Endometrial microvascular endothelial cells (primary cell): ENCODE data around the gene USP30. TPM values are rescaled to one million over a fixed set of nuclear protein-coding genes. Genes with fewer than 3 reads are reported as not detected.

Experiments
- in situ Hi-C: cut with HindIII; loops from 2 replicates; pipeline ENCODE4 v1.10.0; 2017; ENCODE audit warnings: low sequenced_read_pairs, low pct_unique_long_range_greater_than_20kb; ENCODE audit errors: inconsistent ontology term
- total RNA-seq: library from RNA; depleted of rRNA; stranded (reverse); fragments of >200 nt; gene quantifications from one replicate; pipeline ENCODE4 v1.2.3, GENCODE V29; 2015; ENCODE audit errors: inconsistent ontology term

Gene USP30
- total RNA-seq, 1 donor from 2014 or later = 17.5 TPM

DNA sequence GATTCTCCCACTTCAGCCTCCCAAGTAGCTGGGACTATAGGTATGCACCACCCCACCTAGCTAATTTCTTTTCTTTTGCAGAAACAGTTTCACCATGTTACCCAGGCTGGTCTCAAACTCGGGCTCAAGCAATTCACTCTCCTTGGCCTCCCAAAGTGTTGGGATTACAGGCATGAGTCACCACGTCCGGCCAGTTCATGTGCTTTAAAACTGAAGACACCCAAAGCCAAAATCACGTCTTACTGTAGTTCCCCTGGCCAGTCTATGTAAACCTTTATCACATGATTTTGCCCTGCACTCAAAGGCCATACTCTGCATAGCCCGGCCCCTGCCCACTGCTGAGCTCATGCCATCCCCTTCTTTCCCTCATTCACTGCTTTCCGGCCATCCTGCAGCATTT lies 36.4 kb downstream of the USP30 start:
- in situ Hi-C loops = no loop called here

DNA sequence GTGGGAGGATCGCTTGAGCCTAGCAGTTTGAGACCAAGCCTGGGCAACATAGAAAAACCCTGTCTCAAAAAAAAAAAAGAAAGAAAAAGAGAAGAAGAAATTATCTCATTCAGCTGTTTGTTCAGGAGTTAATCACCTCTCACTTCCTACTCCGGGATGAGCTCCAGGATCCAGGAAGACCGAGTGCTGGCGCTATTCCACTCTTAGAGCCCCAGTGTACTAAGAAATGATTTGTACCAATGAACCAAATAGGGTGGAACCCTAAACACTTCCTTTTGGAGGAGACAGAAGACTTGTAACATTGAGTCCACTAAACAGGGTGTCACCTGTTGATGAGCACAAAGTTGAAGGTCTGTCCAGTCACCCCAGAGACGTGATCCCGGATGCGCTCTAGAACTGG lies 37.3 kb downstream of the USP30 start:
- in situ Hi-C loops = no loop called here

DNA sequence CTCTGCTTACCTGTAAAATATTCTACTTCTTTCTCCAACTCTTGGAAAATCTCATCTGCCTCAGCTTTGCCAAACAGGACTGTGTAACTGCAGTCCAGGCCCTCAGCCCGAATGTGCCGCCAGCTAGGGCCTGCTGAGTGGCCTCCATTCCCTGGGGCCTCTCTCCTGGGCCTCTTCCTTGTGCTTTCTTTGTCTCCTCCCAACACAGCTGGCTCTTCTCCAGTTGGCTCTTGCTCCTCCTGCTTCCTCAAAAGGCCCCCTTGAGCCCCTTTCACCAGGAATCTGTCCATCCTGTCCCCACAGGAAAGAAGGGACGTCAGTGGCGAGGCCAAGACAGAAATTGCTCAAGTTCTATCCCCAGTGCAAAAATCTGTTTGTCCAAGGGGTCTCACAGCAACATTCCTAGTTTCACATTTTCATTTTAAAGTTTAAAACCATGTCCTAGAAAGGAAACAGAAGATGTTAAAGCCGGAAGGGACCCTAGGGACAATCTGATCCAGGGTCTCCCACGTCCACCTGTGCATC lies 40.2 kb downstream of the USP30 start:
- in situ Hi-C loops = no loop called here

DNA sequence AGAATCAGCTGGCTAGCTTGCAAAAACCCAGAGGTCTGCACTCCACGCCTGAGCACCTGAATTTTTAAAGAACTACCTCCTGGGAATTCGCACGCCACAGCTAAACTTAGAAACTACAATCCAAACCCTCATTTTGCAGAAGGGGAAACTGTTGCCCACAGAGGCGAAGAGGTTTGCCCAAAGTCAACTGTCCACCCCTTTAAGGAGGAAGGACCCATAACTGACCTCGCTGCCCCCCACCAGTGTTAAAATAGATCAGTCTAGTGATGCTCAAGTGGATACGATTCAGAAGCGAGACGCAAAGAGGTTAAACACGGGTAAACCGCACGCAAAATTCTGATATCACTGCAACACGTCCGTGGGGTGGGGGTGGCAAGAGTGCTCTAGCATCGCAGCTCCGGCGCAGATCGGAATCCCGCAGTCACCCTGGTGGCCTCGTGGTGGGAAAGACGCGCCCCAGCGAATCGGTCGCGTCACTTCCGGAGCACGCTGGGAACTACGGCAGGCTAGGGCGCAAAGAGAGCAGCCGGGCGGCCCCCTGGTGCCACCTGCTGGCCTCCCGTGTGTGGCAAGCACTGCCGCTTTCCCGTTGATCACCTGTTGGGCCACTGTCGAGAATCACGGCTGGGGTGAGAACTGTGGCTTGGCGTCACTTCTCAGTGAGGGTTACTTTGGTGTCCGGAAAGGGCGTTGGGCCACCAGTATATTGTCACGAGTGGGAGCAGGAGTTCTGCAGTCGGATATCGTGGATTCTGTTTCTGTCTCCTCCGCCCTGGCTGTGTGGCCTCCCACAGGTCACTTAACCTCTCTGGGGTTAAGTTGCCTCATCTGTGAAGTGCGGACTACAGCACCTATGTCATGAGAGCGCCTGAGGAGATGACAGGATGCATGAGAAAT lies 40.9 kb downstream of the USP30 start, which contains the start of gene ALKBH2:
Gene ALKBH2, minus strand, starts transcription at position 451 of the 897 bp plus-strand sequence. CDS start 686 bp downstream, outside the sequence.
- in situ Hi-C loops = no loop called here

DNA sequence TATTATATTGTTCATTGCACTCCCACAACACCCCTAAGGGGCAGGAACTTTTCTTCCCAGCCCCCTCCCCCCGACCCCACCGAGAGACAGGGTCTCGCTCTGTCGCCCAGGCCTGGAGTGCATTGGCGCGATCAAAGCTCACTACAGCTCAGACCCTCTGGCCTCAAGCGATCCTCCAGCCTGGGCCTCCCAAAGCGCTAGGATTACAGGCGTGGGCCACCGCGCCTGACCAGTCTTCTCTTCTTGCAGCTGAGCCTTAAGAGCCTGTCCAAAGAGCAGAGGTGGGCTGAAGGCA lies 44.7 kb downstream of the USP30 start:
- in situ Hi-C loops = no loop called here

DNA sequence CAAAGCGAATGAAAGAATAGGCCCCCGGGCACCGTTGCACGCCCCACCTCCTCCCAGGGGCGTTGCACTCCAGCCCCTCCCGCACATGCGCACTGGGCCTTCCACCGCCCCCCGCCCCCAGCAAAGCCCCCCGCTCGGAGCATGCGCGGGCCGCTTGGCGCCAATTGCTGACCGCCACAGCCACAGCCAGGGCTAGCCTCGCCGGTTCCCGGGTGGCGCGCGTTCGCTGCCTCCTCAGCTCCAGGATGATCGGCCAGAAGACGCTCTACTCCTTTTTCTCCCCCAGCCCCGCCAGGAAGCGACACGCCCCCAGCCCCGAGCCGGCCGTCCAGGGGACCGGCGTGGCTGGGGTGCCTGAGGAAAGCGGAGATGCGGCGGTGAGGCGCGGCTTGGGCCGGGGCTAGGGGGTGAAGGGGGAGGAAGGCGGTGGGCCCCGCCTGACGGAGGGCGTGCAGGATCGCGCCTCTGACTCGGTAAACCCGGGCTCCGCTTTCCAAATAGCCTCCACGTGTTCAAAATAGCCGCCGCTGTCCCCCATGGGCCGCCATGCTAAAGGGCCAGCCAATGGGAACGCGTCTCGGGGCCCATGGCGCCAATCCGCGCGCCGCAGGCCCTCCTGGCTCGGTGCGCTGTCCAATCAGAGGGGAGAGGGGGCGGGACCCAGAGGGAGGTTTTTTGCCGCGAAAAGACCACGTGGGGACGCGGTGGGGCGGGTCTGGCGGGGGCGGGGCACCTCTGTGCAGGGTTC lies 45.2 kb downstream of the USP30 start, which contains the start of gene UNG:
Gene UNG, plus strand, starts transcription at position 163 of the 748 bp plus-strand sequence. Its CDS starts 83 bp downstream, at position 246.
- in situ Hi-C loops = no loop called here

DNA sequence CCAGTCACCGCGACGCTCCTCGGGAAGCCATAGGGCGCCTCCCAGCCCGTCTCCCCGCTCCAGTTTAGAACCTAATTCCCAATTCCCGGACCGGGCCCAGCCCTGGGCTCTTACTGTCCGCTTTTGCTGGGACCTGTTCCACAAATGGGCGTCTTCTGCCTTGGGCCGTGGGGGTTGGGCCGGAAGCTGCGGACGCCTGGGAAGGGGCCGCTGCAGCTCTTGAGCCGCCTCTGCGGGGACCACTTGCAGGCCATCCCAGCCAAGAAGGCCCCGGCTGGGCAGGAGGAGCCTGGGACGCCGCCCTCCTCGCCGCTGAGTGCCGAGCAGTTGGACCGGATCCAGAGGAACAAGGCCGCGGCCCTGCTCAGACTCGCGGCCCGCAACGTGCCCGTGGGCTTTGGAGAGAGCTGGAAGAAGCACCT lies 45.8 kb downstream of the USP30 start:
- in situ Hi-C loops = no loop called here

DNA sequence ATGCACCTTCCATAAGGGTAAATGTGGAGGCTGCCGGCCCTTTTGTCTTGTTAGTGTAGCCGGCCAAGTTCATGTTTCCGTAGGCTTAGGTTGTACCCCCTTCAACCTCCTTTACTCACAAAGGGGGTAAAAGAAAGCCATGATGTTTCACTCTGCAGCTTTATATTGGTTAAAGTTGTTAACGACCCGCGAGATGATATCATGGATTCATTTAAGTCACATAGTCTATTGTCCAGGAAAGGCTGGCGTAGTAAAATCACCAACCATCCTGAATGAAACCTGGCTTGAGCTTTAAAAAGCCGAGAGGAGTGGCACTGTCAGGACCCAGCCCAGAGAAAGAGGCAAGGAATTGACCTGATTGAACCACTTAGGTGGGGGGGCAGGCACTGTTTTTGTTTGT lies 46.3 kb downstream of the USP30 start:
- in situ Hi-C loops = no loop called here

DNA sequence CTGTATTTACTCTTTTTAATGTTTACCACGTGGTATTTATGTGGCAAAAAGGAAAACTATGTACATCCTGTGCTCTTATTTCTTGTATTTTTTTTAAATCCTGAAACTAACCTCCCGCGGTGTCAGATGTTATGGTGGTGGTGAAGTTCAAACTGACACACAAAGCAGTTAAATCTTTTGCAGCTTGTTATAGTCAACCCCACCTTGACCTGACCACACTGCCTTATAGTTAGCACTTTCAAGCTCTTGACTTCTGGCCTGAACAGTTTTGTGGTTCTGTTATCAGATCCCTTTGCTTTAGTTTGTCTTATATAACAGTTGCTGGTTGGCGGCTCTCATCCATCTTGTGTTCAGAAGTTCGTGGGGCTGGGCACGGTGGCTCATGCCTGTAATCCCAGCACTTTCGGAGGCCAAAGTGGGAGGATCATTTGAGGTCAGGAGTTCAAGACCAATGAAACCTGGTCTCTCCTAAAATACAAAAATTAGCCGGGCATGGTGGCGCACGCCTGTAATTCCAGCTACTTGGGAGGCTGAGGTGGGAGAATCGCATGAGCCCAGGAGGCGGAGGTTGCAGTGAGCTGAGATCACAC lies 47.1 kb downstream of the USP30 start:
- in situ Hi-C loops = no loop called here

DNA sequence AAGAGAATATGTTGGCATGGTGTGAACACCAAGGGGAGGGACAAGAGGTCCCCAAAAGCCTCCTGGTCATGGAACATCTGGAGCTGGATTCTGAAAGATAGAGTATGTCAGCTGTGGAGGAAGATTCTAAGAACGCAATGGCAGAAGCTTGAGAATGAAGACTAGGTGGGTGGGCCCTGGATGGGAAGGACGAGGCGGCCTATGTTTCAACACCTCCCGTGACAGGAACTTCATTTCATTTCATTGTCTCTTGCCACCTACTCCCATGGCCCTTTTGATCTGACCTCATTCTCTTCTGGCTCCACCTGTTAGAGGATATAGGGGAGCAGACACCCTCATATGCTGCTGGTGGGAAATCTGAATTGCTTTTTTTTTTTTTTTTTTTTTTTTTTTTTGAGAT lies 48.4 kb downstream of the USP30 start:
- in situ Hi-C loops = no loop called here

DNA sequence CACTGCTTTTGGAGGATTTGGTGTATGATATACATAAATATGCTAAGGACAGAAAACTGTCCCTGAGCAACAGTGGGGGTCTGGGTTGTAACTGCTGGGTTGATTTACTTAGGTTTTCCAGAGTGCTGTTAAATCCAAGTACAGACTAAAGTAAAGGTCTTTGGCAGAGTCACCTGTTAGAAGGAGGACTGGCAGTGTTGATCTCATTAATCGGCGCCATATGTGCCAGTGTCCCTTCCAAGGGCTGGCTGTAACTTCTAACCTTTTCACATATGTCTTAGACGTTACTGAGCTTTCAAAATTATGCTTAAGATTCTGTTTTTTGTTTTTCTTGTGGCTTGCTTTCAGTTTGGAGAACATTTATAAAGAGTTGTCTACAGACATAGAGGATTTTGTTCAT lies 50.1 kb downstream of the USP30 start:
- in situ Hi-C loops = no loop called here

DNA sequence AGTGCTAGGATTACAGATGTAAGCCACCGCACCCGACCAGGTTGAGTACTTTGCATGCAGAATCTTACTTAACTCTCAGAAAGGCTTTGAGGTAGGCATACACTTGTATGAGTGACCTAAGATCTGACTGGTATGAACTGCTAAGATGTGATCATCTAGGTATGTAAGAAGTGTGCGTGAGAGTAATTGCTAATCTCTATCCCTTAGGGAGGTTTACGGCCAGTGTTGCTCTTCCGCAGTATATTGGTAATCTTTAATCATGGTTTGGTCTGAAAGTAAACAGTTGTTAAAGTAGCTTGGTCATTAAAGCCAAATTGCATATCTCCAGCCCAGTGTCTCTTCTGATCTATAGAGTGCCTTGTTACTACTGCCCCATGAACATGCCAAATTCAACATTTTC lies 52.8 kb downstream of the USP30 start:
- in situ Hi-C loops = no loop called here

DNA sequence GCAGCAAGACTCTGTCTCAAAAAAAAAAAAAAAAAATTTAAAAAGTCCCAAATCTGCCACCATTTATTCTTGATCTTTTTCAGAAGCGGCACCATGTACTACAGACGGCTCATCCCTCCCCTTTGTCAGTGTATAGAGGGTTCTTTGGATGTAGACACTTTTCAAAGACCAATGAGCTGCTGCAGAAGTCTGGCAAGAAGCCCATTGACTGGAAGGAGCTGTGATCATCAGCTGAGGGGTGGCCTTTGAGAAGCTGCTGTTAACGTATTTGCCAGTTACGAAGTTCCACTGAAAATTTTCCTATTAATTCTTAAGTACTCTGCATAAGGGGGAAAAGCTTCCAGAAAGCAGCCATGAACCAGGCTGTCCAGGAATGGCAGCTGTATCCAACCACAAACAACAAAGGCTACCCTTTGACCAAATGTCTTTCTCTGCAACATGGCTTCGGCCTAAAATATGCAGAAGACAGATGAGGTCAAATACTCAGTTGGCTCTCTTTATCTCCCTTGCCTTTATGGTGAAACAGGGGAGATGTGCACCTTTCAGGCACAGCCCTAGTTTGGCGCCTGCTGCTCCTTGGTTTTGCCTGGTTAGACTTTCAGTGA lies 57.5 kb downstream of the USP30 start:
- in situ Hi-C loops = no loop called here

DNA sequence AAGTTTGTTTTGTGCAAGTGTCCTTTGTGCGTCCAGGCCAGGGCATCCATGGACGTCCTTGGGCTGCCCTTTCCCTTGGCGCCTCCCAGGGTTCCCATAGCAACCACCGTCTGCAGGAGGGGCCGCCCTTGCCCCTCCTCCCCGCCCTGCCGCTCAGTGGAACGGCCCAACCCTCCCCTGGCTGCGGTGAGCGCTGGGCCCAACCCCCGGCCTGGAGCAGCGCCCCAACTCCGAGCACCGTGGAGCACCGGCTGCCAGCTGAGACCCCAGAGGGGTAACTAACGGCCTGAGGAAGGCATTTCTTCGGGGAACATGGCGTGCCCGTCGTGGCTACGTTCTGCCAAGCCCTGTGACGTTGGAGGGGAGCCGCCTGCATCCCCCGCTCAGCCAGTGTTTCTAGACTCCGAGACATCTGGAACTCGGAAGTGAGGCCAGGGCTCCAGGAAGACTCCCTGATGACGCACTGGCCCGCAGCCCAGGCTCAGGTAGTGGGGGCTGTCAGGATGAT lies 58.7 kb downstream of the USP30 start:
- in situ Hi-C loops = no loop called here

DNA sequence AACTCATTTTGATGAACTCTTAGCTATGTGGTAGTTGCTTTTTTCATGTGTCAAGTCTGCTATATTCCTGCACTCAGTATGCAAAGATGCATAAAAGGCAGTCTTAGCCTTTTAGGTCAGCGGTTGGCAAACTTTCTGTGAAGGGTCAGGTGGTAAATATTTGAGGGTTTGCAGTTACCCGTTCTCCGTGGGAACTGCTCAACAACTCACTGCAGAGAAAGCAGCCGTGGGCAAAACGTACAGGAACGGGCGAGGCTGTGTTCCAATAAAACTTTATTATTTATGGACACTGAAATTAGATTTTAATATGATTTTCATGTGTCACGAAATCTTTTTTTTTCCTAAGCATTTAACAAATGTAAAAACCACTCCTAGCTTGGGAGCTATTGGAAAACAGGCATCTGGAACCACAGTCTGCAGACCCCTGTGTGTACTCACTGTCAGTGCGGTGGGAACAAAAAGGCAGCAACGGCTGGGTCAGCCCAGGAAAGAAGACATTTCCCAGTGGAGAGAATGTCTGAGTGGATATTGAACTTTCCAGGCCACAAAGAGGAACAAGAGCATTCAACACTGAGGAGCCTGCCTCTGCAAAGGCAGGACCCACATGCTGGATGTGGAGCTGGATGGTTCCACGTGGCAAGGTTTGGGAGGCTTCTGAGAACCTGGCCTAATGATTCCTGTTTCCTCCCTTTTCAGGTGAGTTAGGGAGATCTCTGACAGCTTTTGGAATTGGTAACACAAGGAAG lies 60.5 kb downstream of the USP30 start:
- in situ Hi-C loops = no loop called here

DNA sequence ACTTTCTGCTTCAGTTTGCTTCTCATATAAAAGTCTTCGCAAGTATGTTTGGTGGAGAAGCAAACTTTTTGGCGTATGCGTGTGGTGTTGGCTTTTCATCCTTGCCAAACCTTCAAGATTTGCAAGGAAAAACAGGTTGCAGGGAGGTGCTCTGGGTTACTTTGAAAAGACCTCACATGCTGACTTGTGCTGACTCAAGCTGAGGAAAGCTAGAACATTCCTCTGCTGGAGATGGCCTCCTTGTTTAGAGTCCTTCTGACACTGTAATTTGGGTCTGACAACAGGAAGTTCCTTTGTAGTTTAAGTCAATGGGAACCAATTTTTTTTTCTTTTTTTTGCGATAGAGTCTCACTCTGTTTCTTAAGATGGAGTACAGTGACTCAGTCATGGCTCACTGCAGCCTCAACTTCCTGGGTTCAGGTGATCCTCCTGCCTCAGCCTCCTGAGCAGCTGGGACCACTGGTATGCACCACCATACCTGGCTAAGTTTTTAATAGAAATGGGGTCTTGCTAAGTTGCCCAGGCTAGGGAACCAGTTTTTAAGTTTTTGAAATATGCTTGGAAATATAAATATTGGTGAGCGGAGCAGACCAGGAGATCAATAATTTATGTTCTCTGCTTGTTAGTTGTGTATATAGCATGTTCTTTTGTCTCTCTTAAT lies 61.4 kb downstream of the USP30 start:
- in situ Hi-C loops = no loop called here

DNA sequence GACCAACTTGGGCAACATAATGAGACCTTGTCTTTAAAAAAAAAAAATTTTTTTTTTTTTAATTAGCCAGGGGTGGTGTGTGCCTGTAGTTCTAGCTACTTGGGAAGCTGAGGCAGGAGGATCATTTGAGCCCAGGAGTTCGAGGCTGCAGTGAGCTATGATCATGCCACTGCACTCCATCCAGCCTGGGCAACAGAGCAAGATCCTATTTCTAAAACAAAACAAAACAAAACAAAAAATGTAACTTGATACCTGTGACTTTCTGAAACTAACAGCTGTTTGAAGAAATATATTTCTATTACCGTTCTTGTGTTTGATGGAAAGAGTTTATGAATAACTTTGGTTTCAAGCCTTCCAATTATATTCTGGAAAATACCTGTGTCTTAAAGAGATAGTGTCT lies 62.3 kb downstream of the USP30 start:
- in situ Hi-C loops = no loop called here

DNA sequence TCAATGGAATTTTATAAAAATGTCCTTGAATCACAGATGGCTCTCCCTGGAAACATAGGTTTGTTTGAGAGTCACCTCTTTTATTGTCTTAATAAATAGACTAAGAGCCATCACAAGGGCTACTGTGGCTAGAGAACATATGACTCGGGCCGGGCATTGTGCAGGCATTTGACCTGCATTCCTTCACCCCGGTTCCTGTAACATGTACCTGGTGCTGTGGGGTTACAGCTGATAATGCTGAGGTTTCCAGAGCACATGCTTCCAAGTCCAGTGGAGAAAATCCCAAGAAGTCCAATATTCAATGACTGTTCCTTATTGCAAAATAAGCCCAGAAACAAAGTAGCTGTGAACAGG lies 63.0 kb downstream of the USP30 start:
- in situ Hi-C loops = no loop called here
